ENCODE data around the gene SECISBP2L. TPM values are rescaled to one million over a fixed set of nuclear protein-coding genes. Genes with fewer than 3 reads are reported as not detected.

The SECISBP2L gene
- total and polyA plus RNA-seq, 2 of the 4 experiments (the other 2 are of a cell fraction): 13.1 to 34.1 TPM

- DNase-seq: no peak
- Histone ChIP-seq H2AK9ac (replicated peaks; ENCODE audit: low read depth, low read length, poor library complexity) (no peak overlapping the region), H3K79me1 (ENCODE audit: low read depth in 1 of 2, low read length in 2 of 2) (no peaks in the 10 kb centered on the region), H3K9me1 (ENCODE audit: insufficient read depth, low read length) (0 out of 2 replicates have a peak, but pooled peaks cover 2% of the 10 kb centered on the region), H3K56ac (ENCODE audit: extremely low read depth, insufficient read depth, low read length) (no peak overlapping the region), H2AK5ac (ENCODE audit: low read depth, low read length) (no peak overlapping the region), H3K4me3 (ENCODE audit: insufficient read depth, low read depth, low read length) (no peak overlapping the region), H2BK120ac (ENCODE audit: low read depth, low read length) (no peak overlapping the region), H4K20me1 (ENCODE audit: insufficient read depth, low read length) (no peaks in the 10 kb centered on the region), H3K27me3 (ENCODE audit: control insufficient read depth, insufficient read depth, low read length) (no peaks in the 10 kb centered on the region), H2BK20ac (ENCODE audit: low read depth, low read length) (no peak overlapping the region; the same call in 1 of the 2 replicates), H4K5ac (ENCODE audit: low read depth, low read length) (no peak overlapping the region), H3K9ac (ENCODE audit: low read depth, low read length) (no peak overlapping the region), H3K4me1 (ENCODE audit: control insufficient read depth, insufficient read depth, low read length) (no peaks in the 10 kb centered on the region; the same call in 1 of the 2 replicates), H3K4me2 (ENCODE audit: low read depth, low read length) (no peak overlapping the region), H3K9me3 (ENCODE audit: control insufficient read depth, insufficient read depth, low read length) (no peaks in the 10 kb centered on the region), H3K18ac (ENCODE audit: low read depth, low read length) (no peak overlapping the region), H4K8ac (ENCODE audit: low read depth in 2 of 2, low read length in 2 of 2) (peak overlapping the region in 1 of 2 experiments; percentile 64; a peak in 2 of 4 replicates), H3K4ac (ENCODE audit: low read depth, low read length) (no peak overlapping the region), H3K36me3 (ENCODE audit: control insufficient read depth, insufficient read depth, low read length) (no peaks in the 10 kb centered on the region), H4K91ac (ENCODE audit: insufficient read depth, low read depth, low read length) (no peak overlapping the region), H3K27ac (ENCODE audit: insufficient read depth, low read length) (no peak overlapping the region), H3K14ac (replicated peaks; ENCODE audit: low read depth, low read length) (peak overlapping the region; percentile 40; the same call in 1 of the 2 replicates), H2AFZ (replicated peaks; ENCODE audit: low read length, poor library complexity) (peak overlapping the region; percentile 69), H2BK5ac (ENCODE audit: low read depth, low read length, poor library complexity, severe bottlenecking) (no peak overlapping the region), H3K23ac (ENCODE audit: low read depth, low read length) (no peak overlapping the region), H2BK15ac (ENCODE audit: low read depth, low read length) (no peak overlapping the region)
- WGBS, 2 experiments (ENCODE audit: extremely low coverage in 2 of 2, insufficient read length in 1 of 2): no CpG with 5 or more reads among the region's 2 CpGs
- dilution Hi-C loops (cut with HindIII; ENCODE audit: low sequenced_read_pairs, unreplicated experiment) (no loop called here), intact Hi-C loops (cut with micrococcal nuclease) (no loop called here), in situ Hi-C loops (cut with MboI; ENCODE audit: low sequenced_read_pairs) (loop anchor here (25.0 kb wide), 1 partner anchor 613 kb away; no protein-coding TSS in a partner anchor)
- TF ChIP-seq MAZ (IDR thresholded peaks at IDR 0.05; ENCODE audit: borderline replicate concordance, low read depth, low read length) (no peak), CHD1 (IDR thresholded peaks at IDR 0.05; ENCODE audit: low read depth, low read length) (no peak), BHLHE40 (IDR thresholded peaks at IDR 0.05; ENCODE audit: low read depth, low read length) (no peak), MXI1 (IDR thresholded peaks at IDR 0.05; ENCODE audit: borderline replicate concordance, low read depth, low read length) (no peak)
- no peak for ATAC-seq (ENCODE audit: low read depth)
- CTCF ChIA-PET: interaction anchor here (0.6 to 2.8 kb wide), 9 partner anchors 10 to 1148 kb away, joined by 3 to 34 read pairs (median 4); partner anchors contain the start of genes GALK2 and SHC4
- POLR2A ChIA-PET (ENCODE audit: unreplicated experiment): interaction anchor here (0.7 to 1.1 kb wide), 2 partner anchors 95 to 97 kb away, joined by 3 read pairs; partner anchors contain the start of gene EID1
- BruUV-seq (replicated peaks): no TSS peak
Observed at GRCh38 chr15:48974882-48975281, 71.4 kb downstream of the SECISBP2L start.
